Measurements from ENCODE around the gene MYOT. TPM values are rescaled to one million over a fixed set of nuclear protein-coding genes. Genes with fewer than 3 reads are reported as not detected.
A peak's percentile ranks its signal among the peaks of the same experiment; 100 is the strongest.

MYOT gene
- total RNA-seq, 2 donors from 2014 or later: 16.3 to 16.4 TPM

DNA sequence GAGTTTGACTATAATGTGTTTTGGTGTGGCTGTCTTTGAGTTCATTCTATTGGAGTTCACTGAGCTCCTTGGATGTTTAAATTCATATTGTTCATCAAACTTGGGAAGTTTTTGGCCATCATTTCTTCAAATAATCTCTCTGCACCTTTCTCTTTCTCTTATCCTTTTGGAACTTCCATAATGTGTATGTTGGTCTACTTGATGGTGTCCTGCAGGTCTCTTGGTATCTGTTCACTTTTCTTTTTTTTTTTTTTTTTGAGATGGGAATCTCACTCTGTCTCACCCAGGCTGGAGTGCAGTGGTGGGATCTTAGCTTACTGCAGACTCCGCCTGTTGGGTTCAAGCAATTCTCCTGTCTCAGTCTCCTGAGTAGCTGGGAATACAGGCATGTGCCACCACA is 49.3 kb downstream of the MYOT start:
- no peak for TF ChIP-seq CTCF (IDR thresholded peaks at IDR 0.05)
- Histone ChIP-seq H3K9me3 (peaks cover 10% of the 10 kb centered on the region), H3K27ac (no peak overlapping the region), H3K27me3 (replicated peaks; ENCODE audit: insufficient read depth) (no peaks in the 10 kb centered on the region), H3K4me3 (no peak overlapping the region), H3K36me3 (no peaks in the 10 kb centered on the region), H3K4me1 (ENCODE audit: control insufficient read depth in 1 of 2, low read depth in 2 of 2) (no peaks in the 10 kb centered on the region)
- ATAC-seq (ENCODE audit: insufficient number of reproducible peaks, low FRiP score, low read depth) (no peak), DNase-seq (ENCODE audit: low spot score) (no peak)

DNA sequence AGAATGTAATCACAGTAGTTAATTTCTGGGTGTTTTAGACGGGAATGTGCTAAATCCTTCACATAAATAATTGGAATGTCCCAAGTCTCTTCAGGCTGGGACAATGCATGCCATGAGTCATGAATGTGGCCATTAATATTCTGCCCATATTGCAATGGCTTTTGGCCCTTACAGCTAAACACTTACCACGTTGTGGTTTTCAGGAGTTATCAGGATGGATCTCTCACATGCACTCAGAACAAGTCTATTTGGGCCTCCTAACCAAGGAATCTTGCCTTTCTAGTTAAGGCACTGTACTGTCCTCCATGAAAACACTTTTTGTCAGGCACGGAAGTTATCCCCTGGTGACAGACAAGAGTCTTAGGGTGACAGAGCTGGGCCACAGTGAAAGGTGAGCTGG is 54.3 kb downstream of the MYOT start:
- Histone ChIP-seq H3K4me1 (ENCODE audit: control insufficient read depth in 1 of 2, low read depth in 2 of 2) (no peaks in the 10 kb centered on the region), H3K4me3 (no peak overlapping the region), H3K27me3 (replicated peaks; ENCODE audit: insufficient read depth) (no peaks in the 10 kb centered on the region), H3K36me3 (no peaks in the 10 kb centered on the region), H3K27ac (no peak overlapping the region), H3K9me3 (no peaks in the 10 kb centered on the region)
- DNase-seq (ENCODE audit: low spot score): no peak
- ATAC-seq (ENCODE audit: insufficient number of reproducible peaks, low FRiP score, low read depth): no peak
- TF ChIP-seq CTCF (IDR thresholded peaks at IDR 0.05): no peak

DNA sequence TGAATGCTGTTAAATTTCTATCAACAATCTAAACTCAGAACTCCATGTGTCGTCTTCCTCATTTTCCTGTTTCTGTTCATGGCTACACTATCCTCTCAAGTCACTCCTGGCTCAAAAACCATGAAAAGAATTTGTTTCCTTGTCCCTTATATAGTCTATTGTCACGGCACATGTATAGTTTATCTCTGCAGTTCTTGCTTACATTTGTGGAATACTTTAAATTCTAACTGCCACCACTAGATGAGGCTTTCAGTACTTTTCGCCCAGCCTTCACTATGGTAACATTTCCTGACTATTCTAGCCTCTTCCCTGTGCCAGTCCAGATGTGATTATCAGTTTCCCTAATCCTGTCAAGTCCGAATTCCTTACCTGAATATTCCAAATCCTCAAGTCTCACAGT is 56.2 kb downstream of the MYOT start:
- no peaks in the 10 kb centered on the region for H3K27me3 ChIP-seq (replicated peaks; ENCODE audit: insufficient read depth)
- H3K4me1 ChIP-seq (ENCODE audit: control insufficient read depth in 1 of 2, low read depth in 2 of 2): no peaks in the 10 kb centered on the region
- no peak for DNase-seq (ENCODE audit: low spot score)
- H3K4me3 ChIP-seq: no peak overlapping the region
- H3K36me3 ChIP-seq: peaks cover 3% of the 10 kb centered on the region
- ATAC-seq (ENCODE audit: insufficient number of reproducible peaks, low FRiP score, low read depth): no peak
- no peak overlapping the region for H3K27ac ChIP-seq
- no peak for TF ChIP-seq CTCF (IDR thresholded peaks at IDR 0.05)
- H3K9me3 ChIP-seq: no peaks in the 10 kb centered on the region

- peak overlapping the region; percentile 14 to 37 for H3K27ac ChIP-seq
- TF ChIP-seq CTCF (IDR thresholded peaks at IDR 0.05): no peak
- H3K9me3 ChIP-seq: no peaks in the 10 kb centered on the region
- H3K36me3 ChIP-seq: peaks cover 3% of the 10 kb centered on the region
- peaks cover 8 to 30% of the 10 kb centered on the region in 2 donors for H3K4me1 ChIP-seq (ENCODE audit: control insufficient read depth in 1 of 2, low read depth in 2 of 2)
- no peak overlapping the region for H3K4me3 ChIP-seq
- no peaks in the 10 kb centered on the region for H3K27me3 ChIP-seq (replicated peaks; ENCODE audit: insufficient read depth)
- DNase-seq (ENCODE audit: low spot score): no peak
- no peak for ATAC-seq (ENCODE audit: insufficient number of reproducible peaks, low FRiP score, low read depth)
Observed at GRCh38 chr5:137932800-137933199, 65.1 kb downstream of the MYOT start.

DNA sequence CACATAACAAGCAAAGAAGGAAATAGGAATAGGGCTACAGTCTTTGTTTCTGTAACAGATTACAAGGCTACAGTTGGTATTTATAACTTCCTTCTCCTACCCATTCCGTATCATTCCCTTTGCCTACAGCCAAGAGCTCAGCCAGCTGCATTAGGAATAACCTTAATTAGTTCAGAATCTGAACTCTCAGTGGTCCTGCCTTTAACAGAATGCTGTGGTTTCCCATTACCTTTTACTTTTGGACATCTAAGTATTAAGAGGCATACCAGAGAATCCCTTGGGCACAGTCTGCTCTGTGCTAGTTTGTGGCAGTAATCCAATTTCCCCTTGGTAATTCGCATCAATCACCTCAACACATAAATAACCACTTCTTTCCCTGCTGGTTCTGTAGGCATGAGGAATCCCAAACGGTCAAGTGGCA is 65.8 kb downstream of the MYOT start:
- ATAC-seq (ENCODE audit: insufficient number of reproducible peaks, low FRiP score, low read depth) (no peak), DNase-seq (ENCODE audit: low spot score) (no peak)
- Histone ChIP-seq H3K27me3 (replicated peaks; ENCODE audit: insufficient read depth) (no peaks in the 10 kb centered on the region), H3K4me3 (no peak overlapping the region), H3K36me3 (peaks cover 3% of the 10 kb centered on the region), H3K9me3 (no peaks in the 10 kb centered on the region), H3K4me1 (ENCODE audit: control insufficient read depth in 1 of 2, low read depth in 2 of 2) (peaks cover 8 to 32% of the 10 kb centered on the region in 2 donors), H3K27ac (peak overlapping the region; percentile 14 to 37)
- TF ChIP-seq CTCF (IDR thresholded peaks at IDR 0.05): no peak
